HG02884 (cell line): ENCODE data around the gene SP140L.
"Not testable (repeated sequence)": the region's sequence is repeated elsewhere in the genome, so short reads cannot be mapped to it uniquely, and the experiment has no call there.

Experiments
- ATAC-seq: cut with Tn5 transposase; IDR thresholded peaks from one replicate; pipeline ENCODE4 v1.9.1; 2021; ENCODE audit warnings: mild to moderate bottlenecking, moderate library complexity; ENCODE audit not compliant: unreplicated experiment

Gene SP140L

DNA sequence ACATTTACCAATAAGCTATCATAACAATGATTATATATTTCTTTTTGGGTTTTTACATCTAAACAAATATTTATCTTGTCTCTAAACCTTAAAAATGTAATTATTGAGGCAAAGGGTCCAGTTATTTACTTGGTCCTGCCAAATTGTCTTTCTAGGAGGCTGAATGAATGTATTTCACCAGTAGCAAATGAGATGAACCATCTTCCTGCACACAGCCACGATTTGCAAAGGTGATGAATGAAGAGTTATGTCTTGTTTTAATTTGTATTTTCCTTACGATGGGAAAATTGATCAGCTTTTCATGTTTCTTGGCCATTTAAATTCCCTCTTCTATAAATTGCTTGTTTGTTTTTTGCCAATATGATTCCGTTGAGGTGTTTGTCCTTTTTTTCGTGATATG, 90.4 kb downstream of the SP140L start:
- ATAC-seq, result no peak

DNA sequence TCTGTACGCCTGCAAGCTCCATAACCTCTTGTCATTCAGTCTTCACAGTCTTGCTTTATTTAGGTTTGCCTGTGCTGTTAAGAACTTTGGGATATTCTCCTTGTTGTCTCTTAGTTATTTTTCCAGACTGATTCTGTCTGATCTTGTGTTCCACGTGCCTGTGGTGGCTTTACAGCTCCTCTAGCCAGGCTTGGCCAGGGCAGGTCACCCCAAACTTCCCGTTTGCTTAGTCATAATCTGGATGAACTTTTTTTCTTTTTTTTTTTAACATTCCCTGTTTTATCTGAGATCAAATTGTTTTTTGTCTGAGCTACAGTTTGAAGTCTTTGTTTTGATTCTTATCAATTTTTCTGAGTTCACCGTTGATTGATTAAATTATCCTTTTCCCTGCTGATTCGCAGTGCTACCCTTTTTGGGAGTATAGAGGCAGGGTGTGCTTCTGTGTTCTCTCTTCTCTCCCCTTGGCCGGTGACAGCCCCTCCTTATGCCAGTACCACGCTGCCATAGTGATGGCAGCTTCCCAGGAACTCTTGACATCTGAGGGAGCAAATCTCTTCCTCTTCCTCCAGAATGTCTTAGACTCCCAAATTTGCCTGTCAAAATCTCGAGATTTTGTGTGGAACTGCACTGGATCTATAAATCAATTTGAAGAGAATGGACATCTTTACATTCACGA, 91.5 kb downstream of the SP140L start:
- ATAC-seq, result no peak

DNA sequence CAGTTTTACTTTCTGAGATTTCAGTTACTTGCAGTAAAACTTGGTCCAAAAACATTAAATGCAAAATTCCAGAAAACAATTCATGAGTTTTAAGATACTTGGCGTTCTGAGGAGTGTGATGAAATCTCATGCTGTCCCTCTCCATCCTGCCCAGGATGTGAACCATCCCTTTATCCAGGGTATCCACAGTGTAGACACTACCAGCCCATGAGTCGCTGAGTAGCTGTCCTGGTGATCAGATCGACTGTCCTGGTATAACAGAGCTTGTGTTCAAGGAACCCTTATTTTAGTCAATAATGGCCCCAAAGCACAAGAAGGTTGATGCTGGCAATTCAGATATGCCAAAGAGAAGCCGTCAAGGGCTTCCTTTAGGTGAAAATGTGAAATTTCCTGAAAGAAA, 92.2 kb downstream of the SP140L start:
- no peak for ATAC-seq

DNA sequence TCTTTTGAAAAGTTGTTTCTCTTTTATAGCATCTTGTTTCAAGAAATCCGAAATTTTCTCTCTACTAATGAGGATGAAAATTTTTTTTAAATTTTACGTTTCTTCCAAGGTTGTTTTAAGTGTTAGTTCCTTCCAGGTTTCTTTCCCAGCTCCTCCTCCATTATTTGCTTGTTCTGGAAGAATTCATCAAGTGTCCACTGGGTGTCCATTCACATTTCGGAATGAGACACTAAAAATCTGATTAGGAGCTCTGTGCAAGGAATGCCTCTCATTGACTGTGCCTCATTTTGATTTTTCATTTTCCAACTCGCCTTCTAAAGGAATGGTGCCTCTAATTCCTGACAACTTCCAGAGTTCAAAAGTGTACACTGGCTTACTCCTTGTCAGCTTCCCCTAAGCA, 95.2 kb downstream of the SP140L start:
- ATAC-seq, result no peak

DNA sequence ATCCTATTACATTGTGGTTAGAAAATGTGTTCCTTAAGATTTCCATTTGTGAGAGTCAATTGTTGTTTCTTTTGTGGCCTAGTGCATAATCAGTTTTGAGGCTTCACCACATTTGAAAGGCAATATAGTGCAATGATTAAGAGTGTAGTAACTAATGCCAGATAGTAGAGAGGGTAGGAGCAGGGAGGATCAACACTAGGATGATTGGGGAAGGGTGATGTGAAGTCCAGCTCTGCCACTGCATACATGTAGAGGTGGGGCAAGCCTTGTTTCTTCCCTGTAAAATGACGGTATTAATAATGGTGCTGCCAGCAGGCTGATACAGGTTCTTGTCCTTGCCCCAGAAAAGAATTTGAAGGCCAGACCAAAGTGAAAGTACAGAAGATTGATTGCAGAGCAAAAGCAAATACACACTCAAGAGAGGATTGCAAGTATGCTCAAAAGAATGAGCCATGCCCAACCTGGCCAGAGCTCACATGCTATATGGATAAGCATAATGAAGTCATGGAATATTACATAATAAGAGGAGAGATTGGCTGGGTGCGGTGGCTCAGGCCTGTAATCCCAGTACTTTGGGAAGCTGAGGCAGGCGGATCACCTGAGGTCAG, 97.0 kb downstream of the SP140L start:
- no peak for ATAC-seq

DNA sequence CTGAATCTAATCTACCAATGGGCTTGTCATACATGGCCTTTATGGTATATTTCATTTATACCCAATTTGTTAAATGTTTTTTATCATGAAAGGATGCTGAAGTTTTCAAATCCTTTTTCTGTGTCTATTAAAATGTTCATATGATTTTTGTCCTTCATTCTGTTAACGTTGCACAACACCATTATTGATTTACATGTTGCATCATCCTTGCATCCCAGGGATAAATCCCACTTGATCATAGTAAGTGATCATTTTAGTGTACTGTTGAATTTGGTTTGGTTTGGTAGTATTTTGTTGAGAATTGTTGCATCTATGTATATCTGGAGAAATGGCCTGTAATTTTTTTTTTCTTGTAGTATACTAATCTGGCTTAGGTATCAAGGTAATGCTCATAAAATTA, 98.4 kb downstream of the SP140L start:
- ATAC-seq, result no peak

DNA sequence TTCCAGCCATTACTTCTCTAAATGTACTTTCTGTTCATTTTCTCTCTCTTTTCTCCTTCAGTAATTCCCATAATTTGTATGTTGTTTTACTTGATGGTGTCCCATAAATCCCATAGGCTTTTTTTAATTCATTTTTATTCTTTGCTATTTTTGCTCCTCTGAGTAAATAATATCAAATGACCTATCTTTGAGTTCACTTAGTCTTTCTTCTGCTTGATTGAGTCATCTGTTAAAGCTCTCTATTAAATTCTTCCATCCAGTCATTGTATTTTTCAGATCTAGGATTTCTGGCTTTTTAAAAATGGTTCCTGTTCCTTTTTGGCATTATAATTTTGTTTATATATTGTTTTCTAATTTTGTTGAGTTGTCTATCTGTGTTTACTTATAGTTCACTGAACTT, 102.5 kb downstream of the SP140L start:
- ATAC-seq, result no peak

DNA sequence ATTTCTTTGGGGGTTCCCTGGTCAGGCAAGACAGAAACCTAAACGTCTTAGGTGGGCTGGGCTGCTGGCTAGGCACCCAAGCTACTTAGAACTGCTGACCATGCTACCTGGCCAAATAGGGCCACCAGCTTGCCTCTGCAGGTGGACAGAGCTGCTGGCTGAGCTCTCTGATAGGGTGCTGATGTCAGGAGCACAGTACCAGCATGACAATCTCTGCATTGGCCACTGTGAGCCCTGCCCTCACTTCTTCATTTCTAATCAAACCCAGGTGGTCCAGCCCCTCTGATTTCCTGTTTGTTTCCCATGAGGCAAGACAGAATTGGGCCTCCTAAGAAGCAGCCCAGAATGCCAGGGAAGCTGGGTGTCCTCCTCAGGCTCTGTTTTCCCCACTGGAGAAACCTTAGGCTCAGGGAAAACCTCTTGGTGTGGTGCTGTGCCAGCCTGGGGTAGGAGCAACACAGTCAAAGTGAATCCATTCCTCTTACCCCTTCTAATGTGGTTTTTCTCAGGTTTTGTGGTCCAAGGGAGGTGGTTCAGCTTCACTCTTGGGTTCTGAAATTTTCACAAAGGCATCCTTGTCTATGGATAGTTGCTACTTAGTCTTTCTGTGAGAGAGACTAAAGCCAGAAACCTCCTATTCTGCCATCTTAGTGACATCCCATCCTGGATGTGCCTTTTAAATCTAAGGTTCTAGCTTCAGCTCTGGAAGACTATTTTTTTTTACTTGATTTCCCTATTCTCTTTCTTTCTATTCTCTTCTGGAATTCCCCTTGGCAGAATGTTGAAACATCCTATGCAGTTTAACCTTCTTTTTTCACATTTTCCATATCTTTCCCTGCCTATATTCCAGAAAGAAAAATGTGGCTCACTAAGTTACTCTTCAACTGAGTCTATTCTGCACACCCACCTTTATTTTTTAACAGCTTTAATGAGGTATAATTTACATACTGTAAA, 104.2 kb downstream of the SP140L start:
- no peak for ATAC-seq

DNA sequence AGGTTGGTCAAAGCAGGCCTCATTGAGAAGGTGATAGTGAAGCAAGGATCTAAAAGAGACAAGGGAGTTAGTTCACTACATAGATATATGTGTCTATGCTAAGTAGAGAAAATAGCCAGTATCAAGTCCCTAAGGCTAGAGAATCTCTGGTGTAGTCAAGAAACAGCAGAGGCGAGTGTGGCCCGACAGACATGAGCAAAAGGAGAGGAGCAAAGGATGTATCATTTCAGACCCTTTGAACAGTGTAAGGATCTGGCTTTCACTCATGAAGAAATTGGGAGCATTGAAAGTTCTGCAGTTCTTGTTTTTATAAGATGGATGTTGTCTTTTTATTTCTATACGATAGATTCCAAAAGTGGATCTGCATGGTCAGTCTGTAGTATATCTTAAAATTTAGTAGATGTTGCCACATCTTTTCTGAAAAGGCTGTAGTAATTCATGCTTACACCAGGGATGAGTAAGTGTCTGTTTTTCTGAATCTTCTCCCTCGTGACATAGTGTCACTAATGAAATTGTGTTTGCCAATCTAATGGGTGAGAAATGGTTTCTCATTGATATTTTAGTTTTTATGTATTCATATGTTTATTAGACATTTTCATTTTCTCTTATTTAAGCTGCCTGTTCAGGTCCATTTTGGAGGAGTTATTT, 107.8 kb downstream of the SP140L start:
- ATAC-seq, result no peak

DNA sequence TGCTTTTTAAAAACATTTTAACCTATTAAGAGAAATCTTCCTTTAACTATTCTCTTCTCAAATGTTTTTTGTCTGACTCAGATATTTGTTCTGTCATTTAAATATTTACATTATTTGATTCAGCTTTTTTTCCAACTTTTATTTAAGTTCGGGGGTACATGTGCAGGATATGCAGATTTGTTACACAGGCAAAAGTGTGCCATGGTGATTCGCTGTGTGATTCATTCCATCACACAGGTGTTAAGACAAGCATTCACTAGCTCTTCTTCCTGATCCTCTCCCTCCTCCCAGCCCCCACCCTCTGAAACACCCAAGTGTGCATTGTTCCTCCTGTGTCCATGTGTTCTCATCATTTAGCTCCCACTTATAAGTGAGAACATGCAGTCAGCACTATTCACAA, 108.4 kb downstream of the SP140L start:
- ATAC-seq, result no peak

DNA sequence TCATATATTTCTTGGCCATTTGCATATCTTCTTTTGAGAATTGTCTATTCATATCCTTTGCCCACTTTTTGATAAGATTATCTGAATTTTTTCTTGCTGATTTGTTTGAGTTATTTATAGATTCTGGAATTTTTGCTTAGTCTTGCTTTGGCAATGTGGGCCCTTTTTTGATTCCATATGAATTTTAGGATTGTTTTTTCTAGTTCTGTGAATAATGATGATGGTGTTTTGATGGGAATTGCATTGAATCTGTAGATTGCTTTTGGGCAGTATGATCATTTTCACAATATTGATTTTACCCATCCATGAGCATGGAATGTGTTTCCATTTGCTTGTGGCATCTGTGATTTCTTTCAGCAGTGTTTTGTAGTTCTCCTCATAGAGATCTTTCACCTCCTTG, 112.1 kb downstream of the SP140L start:
- ATAC-seq, result not testable (repeated sequence)

DNA sequence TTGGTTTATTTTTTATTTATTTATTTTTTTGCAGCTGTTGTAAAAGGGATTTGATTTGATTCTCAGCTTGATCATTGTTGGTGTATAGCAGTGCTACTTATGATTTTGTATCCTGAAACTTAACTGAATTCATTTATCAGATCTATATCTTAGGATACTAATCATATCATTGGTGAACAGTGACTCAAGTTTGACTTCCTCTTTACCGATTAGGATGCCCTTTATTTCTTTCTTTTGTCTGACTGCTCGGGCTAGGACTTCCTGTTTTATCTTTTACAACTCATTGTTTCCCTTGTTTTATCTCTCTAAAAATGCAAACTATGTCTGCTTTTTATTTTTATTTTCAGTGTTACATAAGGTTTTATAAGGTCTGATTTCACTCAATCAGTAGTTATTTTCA, 112.6 kb downstream of the SP140L start:
- no peak for ATAC-seq

DNA sequence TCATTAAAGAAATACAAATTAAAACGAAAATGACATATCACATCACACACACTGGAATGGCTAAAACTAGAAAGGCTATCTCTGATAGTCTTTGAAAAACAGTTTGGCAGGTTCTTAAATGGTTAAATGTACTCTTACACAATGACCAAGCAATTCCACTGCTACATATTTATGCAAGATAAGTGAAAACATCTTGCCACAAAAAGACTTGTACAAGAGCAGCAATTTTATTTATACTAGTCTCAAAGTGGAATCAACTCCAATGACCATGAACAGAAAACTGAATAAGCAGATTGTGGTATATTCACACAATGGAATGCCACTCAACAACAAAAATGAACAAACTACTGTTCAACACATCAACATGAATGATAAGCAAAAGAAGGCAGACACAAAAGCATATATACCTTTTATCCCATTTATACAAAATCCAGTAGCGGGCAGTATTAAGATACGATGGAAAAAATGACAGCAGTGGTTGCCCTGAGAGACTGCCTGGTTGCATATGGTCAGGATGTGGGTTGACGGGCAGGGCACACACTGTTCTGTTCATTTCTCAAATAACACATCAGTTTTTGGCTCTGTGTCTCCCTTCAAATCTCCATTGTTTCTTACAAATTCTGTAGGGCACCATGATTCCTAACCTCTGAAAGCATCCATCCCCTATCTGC, 114.4 kb downstream of the SP140L start:
- no peak for ATAC-seq

DNA sequence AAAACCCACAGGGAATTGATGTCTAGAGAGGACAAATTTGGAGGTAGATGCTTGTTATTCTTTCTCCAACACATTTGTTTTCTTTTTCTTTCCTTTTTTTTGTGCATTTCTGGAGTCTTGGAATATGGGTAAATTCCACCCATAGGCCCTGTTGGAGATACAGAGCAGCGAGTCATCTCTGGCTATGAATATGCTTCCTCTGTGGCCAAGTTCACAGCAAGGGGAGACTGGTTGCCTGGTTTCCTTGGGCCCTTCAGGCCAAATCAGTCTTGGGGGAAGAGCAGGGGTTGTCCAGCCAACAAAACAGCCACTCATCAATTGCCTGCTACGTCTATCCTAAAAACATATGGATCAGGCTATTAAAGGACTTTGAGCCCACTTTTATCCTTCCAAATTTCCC, 116.5 kb downstream of the SP140L start:
- no peak for ATAC-seq

DNA sequence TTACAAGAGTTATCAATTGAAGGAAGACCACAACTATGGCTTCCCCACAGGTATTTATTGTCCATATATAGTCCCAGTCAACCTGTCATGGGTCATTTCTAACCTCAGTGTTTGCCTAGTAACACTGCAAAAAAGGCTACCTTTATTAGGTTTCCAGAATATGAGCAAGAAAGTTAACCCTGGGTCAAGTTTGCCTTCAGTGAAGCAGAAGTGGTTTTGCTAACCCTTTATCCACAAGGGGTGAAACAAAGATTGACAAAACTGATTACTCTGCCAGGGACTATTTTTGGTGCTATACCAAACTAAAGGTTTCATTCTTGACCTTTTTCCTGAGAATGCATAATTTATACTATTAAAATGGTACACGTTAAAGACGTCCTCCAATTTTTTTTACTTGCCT, 117.8 kb downstream of the SP140L start:
- ATAC-seq, result no peak

DNA sequence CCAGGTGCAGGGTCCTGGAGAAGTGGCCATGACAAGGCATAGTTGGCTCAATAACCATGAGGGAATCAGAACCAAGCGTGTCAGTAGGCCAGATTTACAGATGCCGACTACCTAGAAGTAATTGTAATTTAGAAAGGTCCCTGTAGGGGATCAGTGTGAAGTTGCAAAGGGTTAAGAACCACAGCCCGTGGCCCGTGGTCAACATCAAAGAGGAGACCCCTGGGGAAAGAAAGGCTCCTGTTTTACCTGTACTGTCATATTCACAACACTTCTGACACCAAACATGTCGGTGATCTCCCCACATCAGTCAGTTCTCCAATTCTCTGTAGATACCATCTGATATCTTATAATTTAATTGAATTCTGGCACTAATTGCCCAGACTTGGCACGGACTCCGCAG, 120.0 kb downstream of the SP140L start:
- ATAC-seq, result no peak

DNA sequence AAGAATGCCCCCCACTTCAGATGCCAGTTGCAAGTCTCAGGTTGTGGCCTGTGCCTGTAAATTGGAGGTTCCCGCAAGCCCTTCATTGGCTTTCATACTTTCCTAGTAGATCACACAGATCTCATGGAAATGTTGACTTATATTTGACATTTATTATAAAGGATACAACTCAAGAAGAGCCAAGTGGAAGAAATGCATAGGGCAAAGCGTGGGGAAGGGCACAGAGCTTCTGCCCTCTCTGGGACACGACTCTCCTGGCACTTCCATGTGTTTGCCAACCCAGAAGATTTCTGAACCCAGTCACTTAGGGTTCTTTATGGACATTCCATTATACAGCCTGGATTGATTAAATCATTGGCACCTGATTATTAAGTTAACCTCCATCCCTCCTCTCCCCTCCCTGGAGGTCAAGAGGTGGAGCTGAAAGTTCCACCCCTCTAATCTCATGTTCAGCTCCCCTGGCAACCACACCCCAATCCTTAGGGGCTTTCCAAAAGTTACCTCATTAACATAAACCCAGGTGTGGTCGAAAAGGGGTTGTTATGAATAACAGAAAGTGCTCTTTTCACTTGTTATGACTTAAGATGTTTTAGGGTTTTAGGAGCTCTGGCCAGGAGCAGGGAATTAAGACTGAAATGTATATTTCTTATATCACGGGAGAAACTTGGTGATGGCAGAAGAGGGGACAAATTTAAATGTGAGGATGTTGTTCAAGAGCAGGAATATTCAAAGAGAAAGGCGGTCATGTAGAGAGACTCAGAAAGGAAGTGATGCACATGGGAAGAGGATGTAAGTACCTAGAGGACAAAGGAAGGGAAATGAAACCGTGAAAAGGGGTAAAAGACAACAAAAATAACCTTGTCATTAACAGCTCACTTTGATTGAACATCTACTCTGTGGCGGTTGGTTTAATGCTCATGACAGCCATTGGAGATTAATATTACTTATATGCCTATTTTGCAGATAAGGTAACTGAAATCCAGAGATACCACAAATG, 120.8 kb downstream of the SP140L start:
- peak; percentile 77 for ATAC-seq

DNA sequence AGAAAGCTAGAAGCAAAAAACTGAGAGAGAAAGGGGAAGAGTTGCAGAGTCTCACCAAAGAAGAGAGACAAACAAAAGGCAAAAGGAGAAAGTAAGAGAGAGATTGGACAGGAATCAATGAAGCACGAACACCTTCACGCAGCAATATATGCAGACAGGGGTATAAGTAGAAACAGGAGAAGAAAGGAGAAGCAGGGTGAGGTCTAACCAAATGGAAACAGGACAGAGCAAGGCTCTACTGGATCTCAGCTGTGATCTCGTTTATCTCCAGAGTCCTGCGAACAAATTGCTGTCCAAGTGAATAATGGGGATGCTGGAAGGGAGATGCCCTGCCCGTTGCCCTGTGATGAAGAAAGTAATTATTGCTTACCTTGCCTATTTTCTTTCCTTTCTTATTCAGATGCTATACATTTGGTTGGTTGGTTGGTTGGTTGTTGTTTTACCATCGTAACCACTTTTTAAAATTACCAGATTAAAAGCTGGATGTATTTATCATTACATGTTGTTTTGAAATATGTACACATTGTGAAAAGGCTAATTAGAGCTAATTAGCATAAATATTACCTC, 123.0 kb downstream of the SP140L start:
- ATAC-seq, result no peak

DNA sequence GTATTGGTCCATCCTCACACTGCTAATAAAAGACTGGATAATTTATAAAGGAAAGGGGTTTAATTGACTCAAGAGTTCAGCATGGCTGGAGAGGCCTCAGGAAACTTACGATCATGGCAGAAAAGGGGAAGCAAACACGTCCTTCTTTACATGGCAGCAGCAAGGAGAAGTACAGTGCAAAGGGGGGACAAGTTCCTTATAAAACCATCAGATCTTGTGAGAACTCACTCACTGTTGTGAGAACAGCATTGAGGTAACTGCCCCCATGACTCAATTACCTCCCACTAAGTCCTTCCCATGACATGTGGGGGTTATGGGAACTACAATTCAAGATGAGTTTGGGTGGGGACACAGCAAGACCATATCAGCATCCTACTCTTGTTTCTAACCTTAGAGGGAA, 126.0 kb downstream of the SP140L start:
- ATAC-seq, result no peak
